ENCODE data around the gene CFAP46.

The CFAP46 gene

DNA sequence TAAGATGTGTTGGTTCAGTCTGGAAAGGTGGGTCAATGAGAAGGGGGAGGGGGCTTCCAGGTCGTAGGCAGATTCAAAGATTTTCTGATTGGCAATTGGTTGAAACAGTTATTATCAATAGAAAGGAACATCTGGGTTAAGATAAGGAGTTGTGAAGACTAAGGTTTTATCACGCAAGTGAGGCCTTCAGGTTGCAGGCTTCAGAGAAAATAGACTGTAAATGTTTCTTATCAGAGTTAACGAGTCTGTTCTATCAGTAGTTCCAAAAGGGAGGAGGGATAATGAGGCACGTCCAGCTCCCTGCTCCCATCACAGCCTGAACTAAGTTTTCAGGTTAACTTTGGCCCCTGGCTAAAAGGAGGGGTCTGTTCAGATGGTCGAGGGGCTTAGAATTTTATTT lies 11.1 kb upstream of the CFAP46 start:
- no peak for DNase-seq (ENCODE audit: extremely low spot score)
- ChIA-PET CTCF (no interaction called here), POLR2A (no interaction called here)
- TF ChIP-seq FOXK2 (IDR thresholded peaks at IDR 0.05) (no peak), ZNF384 (IDR thresholded peaks at IDR 0.05) (no peak), ELF4 (IDR thresholded peaks at IDR 0.05) (no peak), FOXA1 (IDR thresholded peaks at IDR 0.05) (no peak), HDGF (IDR thresholded peaks at IDR 0.05; ENCODE audit: borderline replicate concordance) (no peak), ARNT (IDR thresholded peaks at IDR 0.05) (no peak), TARDBP (IDR thresholded peaks at IDR 0.05) (no peak), BHLHE40 (IDR thresholded peaks at IDR 0.05; ENCODE audit: borderline replicate concordance) (no peak), SP1 (IDR thresholded peaks at IDR 0.05) (no peak), CTBP1 (IDR thresholded peaks at IDR 0.05; ENCODE audit: borderline replicate concordance) (no peak), L3MBTL2 (conservative IDR thresholded peaks at IDR 0.05) (no peak), FOXM1 (IDR thresholded peaks at IDR 0.05; ENCODE audit: borderline replicate concordance) (no peak), NFRKB (IDR thresholded peaks at IDR 0.05) (no peak), SUZ12 (IDR thresholded peaks at IDR 0.05) (no peak), LEF1 (IDR thresholded peaks at IDR 0.05; ENCODE audit: borderline replicate concordance) (no peak)
- TF ChIP-seq, protein P1, sequence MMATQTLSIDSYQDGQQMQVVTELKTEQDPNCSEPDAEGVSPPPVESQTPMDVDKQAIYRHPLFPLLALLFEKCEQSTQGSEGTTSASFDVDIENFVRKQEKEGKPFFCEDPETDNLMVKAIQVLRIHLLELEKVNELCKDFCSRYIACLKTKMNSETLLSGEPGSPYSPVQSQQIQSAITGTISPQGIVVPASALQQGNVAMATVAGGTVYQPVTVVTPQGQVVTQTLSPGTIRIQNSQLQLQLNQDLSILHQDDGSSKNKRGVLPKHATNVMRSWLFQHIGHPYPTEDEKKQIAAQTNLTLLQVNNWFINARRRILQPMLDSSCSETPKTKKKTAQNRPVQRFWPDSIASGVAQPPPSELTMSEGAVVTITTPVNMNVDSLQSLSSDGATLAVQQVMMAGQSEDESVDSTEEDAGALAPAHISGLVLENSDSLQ (IDR thresholded peaks at IDR 0.05) = no peak

DNA sequence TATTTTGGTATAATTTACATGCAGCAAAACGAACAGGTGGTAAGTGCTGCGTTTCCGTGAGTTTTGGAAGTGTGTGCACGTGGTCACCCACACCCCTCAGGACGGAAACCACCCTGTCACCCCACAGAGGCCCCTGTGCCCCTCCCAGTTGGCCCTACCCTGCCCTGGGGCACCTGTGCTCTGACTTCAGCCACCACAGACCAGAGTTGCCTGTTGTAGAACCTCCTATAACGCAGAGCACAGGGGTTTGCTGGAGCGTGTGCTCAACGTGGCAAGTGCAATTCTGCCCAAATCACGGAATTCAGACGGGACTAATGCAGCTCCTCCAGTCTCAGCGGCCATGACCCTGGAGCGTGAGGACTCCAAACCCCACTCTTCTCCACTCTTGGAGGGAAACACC lies 9.6 kb upstream of the CFAP46 start:
- POLR2A ChIA-PET = no interaction called here
- TF ChIP-seq ZNF384 (IDR thresholded peaks at IDR 0.05) = no peak
- TF ChIP-seq FOXK2 (IDR thresholded peaks at IDR 0.05) = no peak
- no peak for TF ChIP-seq TARDBP (IDR thresholded peaks at IDR 0.05)
- no peak for TF ChIP-seq CTBP1 (IDR thresholded peaks at IDR 0.05; ENCODE audit: borderline replicate concordance)
- no peak for TF ChIP-seq HDGF (IDR thresholded peaks at IDR 0.05; ENCODE audit: borderline replicate concordance)
- TF ChIP-seq, protein P1 (IDR thresholded peaks at IDR 0.05) = no peak
- no peak for TF ChIP-seq FOXM1 (IDR thresholded peaks at IDR 0.05; ENCODE audit: borderline replicate concordance)
- DNase-seq (ENCODE audit: extremely low spot score) = no peak
- CTCF ChIA-PET = no interaction called here

DNA sequence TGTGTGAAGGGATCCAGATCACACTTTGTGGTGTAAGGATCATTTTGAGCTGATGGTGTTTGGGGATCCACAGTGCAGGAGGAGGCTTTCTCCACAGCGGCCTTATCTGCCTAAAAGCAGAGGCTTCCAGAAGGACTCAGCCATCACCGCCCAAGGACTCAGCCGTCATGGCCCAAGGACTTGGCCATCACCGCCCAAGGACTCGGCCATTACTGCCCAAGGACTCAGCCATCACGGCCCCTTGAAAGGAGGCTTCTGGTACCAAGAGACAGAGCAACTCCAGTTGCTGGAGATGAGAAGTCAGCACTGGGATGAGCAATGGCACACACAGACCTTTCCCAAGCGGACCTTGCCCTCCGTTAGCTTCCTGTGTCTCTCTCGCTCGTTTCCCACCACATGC lies 6.0 kb upstream of the CFAP46 start:
- ChIA-PET CTCF (no interaction called here), POLR2A (no interaction called here)
- TF ChIP-seq SP1 (IDR thresholded peaks at IDR 0.05) (no peak), SUZ12 (IDR thresholded peaks at IDR 0.05) (no peak), FOXA1 (IDR thresholded peaks at IDR 0.05) (no peak), ZNF384 (IDR thresholded peaks at IDR 0.05) (no peak), L3MBTL2 (conservative IDR thresholded peaks at IDR 0.05) (no peak), FOXM1 (IDR thresholded peaks at IDR 0.05; ENCODE audit: borderline replicate concordance) (no peak), FOXK2 (IDR thresholded peaks at IDR 0.05) (no peak), CTBP1 (IDR thresholded peaks at IDR 0.05; ENCODE audit: borderline replicate concordance) (no peak), NFRKB (IDR thresholded peaks at IDR 0.05) (no peak), HDGF (IDR thresholded peaks at IDR 0.05; ENCODE audit: borderline replicate concordance) (no peak), BHLHE40 (IDR thresholded peaks at IDR 0.05; ENCODE audit: borderline replicate concordance) (no peak), ELF4 (IDR thresholded peaks at IDR 0.05) (no peak), ARNT (IDR thresholded peaks at IDR 0.05) (no peak), TARDBP (IDR thresholded peaks at IDR 0.05) (no peak), LEF1 (IDR thresholded peaks at IDR 0.05; ENCODE audit: borderline replicate concordance) (no peak)
- TF ChIP-seq, protein P1 (IDR thresholded peaks at IDR 0.05) = no peak
- DNase-seq (ENCODE audit: extremely low spot score) = no peak

DNA sequence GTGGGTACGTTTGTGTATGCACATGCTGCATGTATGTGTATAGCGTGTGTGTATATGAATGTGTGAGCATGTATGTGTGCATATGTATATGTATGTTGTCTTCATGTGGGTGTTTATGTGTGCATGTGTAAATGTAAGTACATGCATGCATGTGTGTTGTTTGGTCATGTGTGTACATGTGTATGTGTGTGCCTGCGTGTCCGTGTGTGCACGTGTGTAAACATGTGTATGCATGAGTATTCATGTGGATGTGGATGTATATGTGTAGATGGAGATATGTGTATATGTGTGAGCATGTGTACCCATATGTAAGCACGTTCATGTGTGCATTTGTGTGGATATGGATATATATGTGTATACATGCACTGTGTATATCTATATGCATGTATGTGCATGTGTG lies 5.5 kb upstream of the CFAP46 start:
- TF ChIP-seq CTBP1 (IDR thresholded peaks at IDR 0.05; ENCODE audit: borderline replicate concordance) = no peak
- DNase-seq (ENCODE audit: extremely low spot score) = no peak
- ChIA-PET POLR2A (no interaction called here), CTCF (no interaction called here)

DNA sequence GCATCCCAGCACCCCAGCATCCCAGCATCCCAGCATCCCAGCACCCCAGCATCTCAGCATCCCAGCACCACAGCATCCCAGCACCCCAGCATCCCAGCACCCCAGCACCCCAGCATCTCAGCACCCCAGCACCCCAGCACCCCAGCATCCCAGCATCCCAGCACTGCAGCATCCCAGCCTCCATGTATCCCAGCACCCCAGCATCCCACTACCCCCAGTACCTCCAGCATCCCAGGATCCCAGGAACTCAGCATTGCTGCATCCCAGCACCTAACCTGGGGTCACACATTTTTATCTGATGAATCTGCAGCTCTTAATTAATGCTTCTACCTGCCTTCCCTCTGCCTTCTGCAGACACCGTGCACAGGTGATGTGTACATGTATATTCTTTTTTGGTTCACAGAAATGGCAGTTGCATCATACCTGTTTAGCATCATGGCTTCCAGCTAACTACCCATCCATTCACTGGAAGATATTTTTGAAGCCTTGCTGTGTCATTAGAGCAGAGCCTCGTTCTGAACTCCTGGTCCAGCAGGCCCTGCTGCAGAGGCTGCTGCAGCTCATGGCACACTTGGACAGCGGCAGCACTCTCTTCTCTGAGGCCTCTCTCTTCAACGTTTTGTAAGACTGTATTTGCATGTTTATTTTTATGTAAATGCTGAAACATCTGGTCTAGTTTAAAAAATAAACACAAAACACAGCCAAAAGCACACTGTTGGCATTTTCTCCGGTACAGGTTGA lies 4.6 kb upstream of the CFAP46 start:
- no peak for DNase-seq (ENCODE audit: extremely low spot score)
- ChIA-PET POLR2A (no interaction called here), CTCF (no interaction called here)
- no peak for TF ChIP-seq TARDBP (IDR thresholded peaks at IDR 0.05)
- TF ChIP-seq NFRKB (IDR thresholded peaks at IDR 0.05) = no peak
- no peak for TF ChIP-seq FOXM1 (IDR thresholded peaks at IDR 0.05; ENCODE audit: borderline replicate concordance)
- no peak for TF ChIP-seq CTBP1 (IDR thresholded peaks at IDR 0.05; ENCODE audit: borderline replicate concordance)
- TF ChIP-seq SUZ12 (IDR thresholded peaks at IDR 0.05) = no peak
- no peak for TF ChIP-seq BHLHE40 (IDR thresholded peaks at IDR 0.05; ENCODE audit: borderline replicate concordance)
- TF ChIP-seq, protein P1 (IDR thresholded peaks at IDR 0.05) = no peak
- no peak for TF ChIP-seq ZNF384 (IDR thresholded peaks at IDR 0.05)
- no peak for TF ChIP-seq FOXA1 (IDR thresholded peaks at IDR 0.05)
- TF ChIP-seq LEF1 (IDR thresholded peaks at IDR 0.05; ENCODE audit: borderline replicate concordance) = no peak
- TF ChIP-seq L3MBTL2 (conservative IDR thresholded peaks at IDR 0.05) = no peak
- TF ChIP-seq ELF4 (IDR thresholded peaks at IDR 0.05) = no peak

DNA sequence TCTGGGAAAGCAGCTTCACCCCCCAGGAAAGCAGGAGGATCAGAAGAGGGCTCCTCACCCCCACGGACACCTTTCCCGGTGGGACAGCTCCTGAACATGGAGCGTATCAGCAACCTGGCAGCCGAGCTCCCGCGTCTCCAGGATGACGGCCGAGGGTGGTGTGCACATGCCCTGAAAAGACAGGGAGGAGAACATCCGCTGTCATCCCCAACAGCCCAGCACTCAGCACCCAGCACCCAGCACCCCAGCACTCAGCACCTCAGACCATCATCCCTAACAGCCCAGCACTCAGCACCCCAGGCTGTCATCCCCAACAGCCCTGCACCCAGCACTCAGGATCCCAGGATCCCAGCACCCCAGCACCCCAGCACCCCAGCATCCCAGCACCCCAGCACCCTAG lies 3.9 kb upstream of the CFAP46 start:
- CTCF ChIA-PET = no interaction called here
- POLR2A ChIA-PET = no interaction called here
- TF ChIP-seq LEF1 (IDR thresholded peaks at IDR 0.05; ENCODE audit: borderline replicate concordance) (no peak), FOXA1 (IDR thresholded peaks at IDR 0.05) (no peak), BHLHE40 (IDR thresholded peaks at IDR 0.05; ENCODE audit: borderline replicate concordance) (no peak), HDGF (IDR thresholded peaks at IDR 0.05; ENCODE audit: borderline replicate concordance) (no peak), ELF4 (IDR thresholded peaks at IDR 0.05) (no peak), TARDBP (IDR thresholded peaks at IDR 0.05) (no peak)

More for the DNA sequence above, 3.9 kb upstream of the CFAP46 start:
- DNase-seq (ENCODE audit: extremely low spot score) = no peak
